Measurements from ENCODE around the gene CCNE1. TPM values are rescaled to one million over a fixed set of nuclear protein-coding genes. Genes with fewer than 3 reads are reported as not detected.

The CCNE1 gene
- total RNA-seq, 1 donor from 2014 or later, result 7.6 TPM

GRCh38 chr19:29768166-29768565 lies 43.6 kb upstream of the CCNE1 start:
- peaks cover 3% of the 10 kb centered on the region for H3K4me1 Mint-ChIP-seq (ENCODE audit: low read depth)
- H3K9me3 Mint-ChIP-seq (ENCODE audit: low read depth), result no peaks in the 10 kb centered on the region
- no peak overlapping the region for H3K4me3 Mint-ChIP-seq (ENCODE audit: unreplicated experiment)
- H3K27ac Mint-ChIP-seq (ENCODE audit: unreplicated experiment), result no peak overlapping the region
- no peaks in the 10 kb centered on the region for H3K36me3 Mint-ChIP-seq (ENCODE audit: low read depth)
- DNase-seq (ENCODE audit: low spot score), result no peak
- H3K27me3 Mint-ChIP-seq (ENCODE audit: low read depth), result peaks cover 14% of the 10 kb centered on the region
- no peak for TF ChIP-seq CTCF (IDR thresholded peaks at IDR 0.05)

- no peak for DNase-seq (ENCODE audit: low spot score)
- H3K9me3 Mint-ChIP-seq (ENCODE audit: low read depth), result no peaks in the 10 kb centered on the region
- no peak overlapping the region for H3K27ac Mint-ChIP-seq (ENCODE audit: unreplicated experiment)
- H3K4me1 Mint-ChIP-seq (ENCODE audit: low read depth), result peaks cover 3% of the 10 kb centered on the region
- H3K36me3 Mint-ChIP-seq (ENCODE audit: low read depth), result no peaks in the 10 kb centered on the region
- H3K4me3 Mint-ChIP-seq (ENCODE audit: unreplicated experiment), result no peak overlapping the region
- peaks cover 9% of the 10 kb centered on the region for H3K27me3 Mint-ChIP-seq (ENCODE audit: low read depth)
- no peak for TF ChIP-seq CTCF (IDR thresholded peaks at IDR 0.05)
Measured at GRCh38 chr19:29769997-29770396, 41.8 kb upstream of the CCNE1 start.

- Mint-ChIP-seq H3K27ac (ENCODE audit: unreplicated experiment) (no peak overlapping the region), H3K4me1 (ENCODE audit: low read depth) (peaks cover 3% of the 10 kb centered on the region)
- TF ChIP-seq CTCF (IDR thresholded peaks at IDR 0.05), result no peak
Measured at GRCh38 chr19:29770648-29771047, 41.1 kb upstream of the CCNE1 start.

GRCh38 chr19:29771708-29772414 lies 39.9 kb upstream of the CCNE1 start:
- H3K4me1 Mint-ChIP-seq (ENCODE audit: low read depth), result peaks cover 3% of the 10 kb centered on the region
- peaks cover 1% of the 10 kb centered on the region for H3K27me3 Mint-ChIP-seq (ENCODE audit: low read depth)
- no peaks in the 10 kb centered on the region for H3K36me3 Mint-ChIP-seq (ENCODE audit: low read depth)
- peak; percentile 83 for TF ChIP-seq CTCF (IDR thresholded peaks at IDR 0.05)
- no peak overlapping the region for H3K4me3 Mint-ChIP-seq (ENCODE audit: unreplicated experiment)
- no peaks in the 10 kb centered on the region for H3K9me3 Mint-ChIP-seq (ENCODE audit: low read depth)
- DNase-seq (ENCODE audit: low spot score), result no peak
- no peak overlapping the region for H3K27ac Mint-ChIP-seq (ENCODE audit: unreplicated experiment)

More at GRCh38 chr19:29770648-29771047, 41.1 kb upstream of the CCNE1 start:
- Mint-ChIP-seq H3K4me3 (ENCODE audit: unreplicated experiment) (no peak overlapping the region), H3K27me3 (ENCODE audit: low read depth) (peaks cover 9% of the 10 kb centered on the region), H3K9me3 (ENCODE audit: low read depth) (no peaks in the 10 kb centered on the region), H3K36me3 (ENCODE audit: low read depth) (no peaks in the 10 kb centered on the region)
- DNase-seq (ENCODE audit: low spot score), result no peak

GRCh38 chr19:29772696-29773095 lies 39.1 kb upstream of the CCNE1 start:
- no peak for DNase-seq (ENCODE audit: low spot score)
- no peak for TF ChIP-seq CTCF (IDR thresholded peaks at IDR 0.05)

More at GRCh38 chr19:29772696-29773095, 39.1 kb upstream of the CCNE1 start:
- Mint-ChIP-seq H3K4me3 (ENCODE audit: unreplicated experiment) (no peak overlapping the region), H3K27me3 (ENCODE audit: low read depth) (peaks cover 1% of the 10 kb centered on the region), H3K36me3 (ENCODE audit: low read depth) (no peaks in the 10 kb centered on the region), H3K9me3 (ENCODE audit: low read depth) (no peaks in the 10 kb centered on the region), H3K27ac (ENCODE audit: unreplicated experiment) (no peak overlapping the region), H3K4me1 (ENCODE audit: low read depth) (peaks cover 3% of the 10 kb centered on the region)
